Stimulated activated CD8-positive, alpha-beta memory T cell treated with anti-CD3 and anti-CD28 coated beads, Interleukin-15, amount 100 ng/mL, for 4 hours (primary cell): Measurements from ENCODE around the gene ADD1.
"Not testable (repeated sequence)": the region's sequence is repeated elsewhere in the genome, so short reads cannot be mapped to it uniquely, and the experiment has no call there.

Experiments used
- DNase-seq, 2 donors: peaks; one replicate each; pipeline ENCODE4 v3.0.0-alpha.2; 2020; ENCODE audit warnings: low read depth in 2 of 2

Gene ADD1

GRCh38 chr4:2934077-2934812, 90.6 kb downstream of the ADD1 start:
- peak in 1 of 2 donors; percentile 36 for DNase-seq

DNA sequence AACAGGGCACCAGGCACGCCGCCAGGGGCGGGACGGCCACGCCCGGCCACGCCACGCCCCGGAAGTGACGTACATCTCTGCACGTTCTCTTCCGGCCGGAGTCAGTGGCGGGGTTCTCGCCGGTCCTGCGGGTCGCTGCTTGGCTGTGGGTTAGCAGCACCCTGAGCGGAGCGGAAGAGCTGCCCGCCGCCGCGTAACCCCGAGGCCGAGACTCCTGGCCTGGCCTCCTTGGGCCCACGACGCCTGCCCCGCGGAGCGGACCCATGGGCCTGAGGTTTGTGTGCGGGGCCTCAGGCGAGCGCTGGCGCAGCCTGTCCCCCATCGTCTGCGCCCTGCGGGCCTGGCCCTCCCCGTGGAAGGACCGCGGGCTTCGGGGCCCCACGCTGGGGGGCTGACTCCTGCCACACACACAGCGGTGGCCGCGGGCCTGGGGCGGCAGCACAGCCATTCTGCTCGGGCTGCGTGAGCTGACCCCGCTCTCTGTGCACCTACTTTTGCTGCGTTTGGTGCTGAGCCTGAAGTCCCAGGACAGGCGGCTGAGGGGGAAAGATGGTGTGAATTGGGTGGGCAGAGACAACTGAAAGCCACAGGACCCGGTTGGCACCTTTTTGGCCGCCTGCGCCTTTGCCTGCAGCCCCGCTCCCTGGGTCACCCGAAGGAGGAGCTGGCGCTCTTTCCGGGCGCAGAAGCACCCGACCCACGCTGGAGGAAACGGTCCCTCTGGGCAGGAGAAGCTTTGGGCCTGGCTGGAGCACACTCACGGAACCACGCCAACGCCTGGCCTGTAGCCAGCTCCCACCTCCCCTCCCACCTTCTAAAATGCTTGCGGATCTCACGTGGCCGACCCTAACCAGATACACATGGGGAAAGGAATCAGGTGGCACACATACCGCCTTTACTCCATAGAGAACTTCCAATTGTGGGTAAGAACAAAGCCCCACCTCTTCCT, 91.4 kb downstream of the ADD1 start:
- peak; percentile 87 for DNase-seq

- peak; percentile 31 to 60 for DNase-seq
Observed at GRCh38 chr4:2935762-2936743, 92.4 kb downstream of the ADD1 start.

GRCh38 chr4:2936773-2937145, 93.1 kb downstream of the ADD1 start:
- no peak for DNase-seq

GRCh38 chr4:2937146-2937857, 93.7 kb downstream of the ADD1 start:
- no peak for DNase-seq

DNA sequence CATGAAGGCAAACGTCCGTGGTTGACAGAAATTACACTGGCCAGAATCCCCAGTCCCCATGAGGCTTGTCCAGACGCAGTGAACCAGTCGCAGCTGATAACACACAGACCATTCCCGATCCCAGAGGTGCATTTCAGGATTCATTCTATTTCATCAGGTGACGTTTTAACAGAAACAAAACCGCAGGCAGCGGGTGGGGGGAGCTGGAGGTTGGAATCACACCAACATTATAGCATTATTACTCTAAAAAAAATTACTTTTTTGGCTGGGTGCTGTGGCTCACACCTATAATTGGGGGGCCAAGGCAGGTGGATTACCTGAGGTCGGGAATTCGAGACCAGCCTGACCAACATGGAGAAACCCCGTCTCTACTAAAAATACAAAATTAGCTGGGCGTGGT, 94.3 kb downstream of the ADD1 start:
- DNase-seq, result no peak

DNA sequence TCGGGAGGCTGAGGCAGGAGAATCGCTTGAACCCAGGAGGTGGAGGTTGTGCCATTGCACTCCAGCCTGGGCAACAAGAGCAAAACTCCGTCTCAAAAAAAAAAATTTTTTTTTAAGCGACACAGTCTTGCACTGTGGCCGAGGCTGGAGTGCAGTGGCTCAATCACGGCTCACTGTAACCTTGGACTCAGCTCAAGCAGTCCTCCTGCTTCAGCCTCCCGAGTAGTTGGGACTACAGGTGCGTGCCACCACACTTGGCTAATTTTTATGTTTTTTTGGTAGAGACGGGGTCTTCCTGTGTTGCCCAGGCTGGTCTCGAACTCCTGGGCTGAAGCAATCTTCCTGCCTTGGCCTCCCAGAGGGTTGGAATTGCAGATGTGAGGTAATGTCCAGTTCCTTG, 94.8 kb downstream of the ADD1 start:
- DNase-seq, result not testable (repeated sequence)

- DNase-seq, result no peak
Observed at GRCh38 chr4:2938906-2939305, 95.3 kb downstream of the ADD1 start.

- no peak for DNase-seq
Observed at GRCh38 chr4:2939383-2940243, 96.0 kb downstream of the ADD1 start.

GRCh38 chr4:2940267-2941137, 96.9 kb downstream of the ADD1 start:
- DNase-seq, result no peak

GRCh38 chr4:2941138-2942036, 97.7 kb downstream of the ADD1 start:
- no peak for DNase-seq

DNA sequence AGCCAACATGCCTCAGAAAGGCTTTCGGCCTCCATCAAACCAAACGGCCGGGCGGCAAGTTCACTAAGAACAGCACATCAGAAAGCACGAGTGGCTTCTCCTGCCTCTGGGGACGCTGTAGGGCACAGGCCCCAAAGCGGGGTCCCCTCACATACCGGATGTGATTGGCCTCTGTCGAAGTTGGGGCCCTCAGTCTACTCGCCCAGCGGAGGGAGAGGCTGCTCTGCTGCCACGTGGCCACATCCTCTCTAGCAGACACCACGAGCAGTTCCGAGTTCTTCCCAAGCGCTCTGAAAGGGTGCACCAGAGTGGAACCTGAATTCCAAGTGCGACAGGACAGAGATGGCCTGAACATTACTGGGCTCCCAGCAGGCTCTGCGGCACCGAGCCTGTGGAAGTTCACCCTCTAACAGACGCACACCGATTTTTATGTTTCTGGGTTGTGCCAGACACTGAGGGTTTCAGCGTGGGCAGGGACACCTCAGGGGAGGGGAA, 98.4 kb downstream of the ADD1 start:
- no peak for DNase-seq

GRCh38 chr4:2942532-2943363, 99.1 kb downstream of the ADD1 start:
- no peak for DNase-seq

DNA sequence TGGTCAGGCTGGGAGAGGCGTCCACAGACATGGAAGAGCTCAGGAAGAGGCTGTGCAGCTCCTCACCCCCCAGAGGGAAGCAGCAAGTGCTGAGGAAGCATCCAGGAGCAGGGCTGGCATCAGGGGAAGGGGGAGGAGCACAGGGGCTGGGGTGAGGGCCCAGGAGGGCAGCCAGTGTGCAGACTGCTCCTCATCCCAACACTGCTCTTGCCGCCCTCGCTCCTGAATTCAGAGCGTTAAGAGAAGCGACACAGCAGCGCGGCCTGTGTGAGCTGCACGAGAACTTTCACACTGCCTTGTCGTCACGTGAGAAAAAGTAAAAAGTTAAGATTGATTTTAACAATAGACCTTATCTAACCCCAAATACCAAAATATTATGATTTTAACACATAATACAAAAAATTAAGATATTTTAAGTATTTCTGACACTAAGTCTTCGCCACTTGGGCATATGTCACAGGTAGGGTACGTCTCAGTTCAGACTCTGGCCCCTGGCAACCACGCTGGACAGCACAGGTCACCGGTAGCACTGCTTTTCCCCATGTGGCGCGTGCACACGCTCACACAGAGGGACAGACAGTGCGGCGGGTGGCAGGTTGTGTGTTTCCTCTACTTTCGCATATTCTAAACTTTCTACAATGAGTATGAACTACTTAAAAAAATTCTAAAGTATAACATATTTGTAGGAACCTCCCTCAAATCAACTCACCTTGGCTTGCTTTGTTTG, 99.9 kb downstream of the ADD1 start:
- DNase-seq, result no peak

GRCh38 chr4:2944091-2944482, 100.4 kb downstream of the ADD1 start:
- no peak for DNase-seq
